Activated CD4-positive, alpha-beta T cell treated with anti-CD3 and anti-CD28 coated beads, Interleukin-2, amount 50 U/mL, for 48 hours (primary cell): ENCODE measurements around the gene KCNQ4.

Experiments
- DNase-seq, 2 experiments: peaks; one replicate each; pipeline ENCODE4 v3.0.0-alpha.2; 2020

KCNQ4 gene

DNA sequence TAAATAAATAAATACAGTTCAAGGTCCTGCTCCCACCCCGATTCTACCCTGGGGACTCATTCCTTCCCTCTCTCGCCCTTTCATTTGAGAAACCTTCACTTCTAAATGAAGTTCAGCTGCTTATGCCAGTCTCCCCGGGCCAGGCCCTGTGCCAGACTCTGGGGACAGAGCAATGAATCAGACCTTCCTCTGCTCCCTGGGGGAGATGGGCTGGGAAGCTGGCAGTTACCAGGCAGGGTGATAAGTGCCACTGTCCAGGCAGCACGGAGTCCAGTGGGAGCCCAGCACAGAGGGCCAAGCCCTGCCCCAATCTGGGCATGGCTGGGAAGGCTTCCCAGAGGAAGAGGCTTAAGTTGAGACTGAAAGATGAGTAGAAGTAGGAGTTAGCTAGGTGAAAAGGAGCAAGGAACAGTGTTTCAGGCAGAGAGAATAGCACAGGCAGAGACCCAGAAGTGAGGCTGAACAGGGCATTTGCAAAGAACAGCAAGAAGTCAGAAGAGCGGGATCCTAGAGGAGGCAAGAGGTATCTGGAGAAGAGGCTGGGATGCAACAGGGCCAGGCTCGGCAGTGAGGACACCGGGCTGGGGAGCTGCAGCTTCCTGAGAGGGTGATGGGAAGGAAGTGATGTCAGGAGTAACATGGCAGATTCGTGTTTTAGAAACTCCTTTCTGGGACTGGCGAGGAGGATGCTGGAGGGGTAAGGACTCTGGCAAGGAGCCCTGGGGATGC is 13.5 kb downstream of the KCNQ4 start:
- no peak for DNase-seq

DNA sequence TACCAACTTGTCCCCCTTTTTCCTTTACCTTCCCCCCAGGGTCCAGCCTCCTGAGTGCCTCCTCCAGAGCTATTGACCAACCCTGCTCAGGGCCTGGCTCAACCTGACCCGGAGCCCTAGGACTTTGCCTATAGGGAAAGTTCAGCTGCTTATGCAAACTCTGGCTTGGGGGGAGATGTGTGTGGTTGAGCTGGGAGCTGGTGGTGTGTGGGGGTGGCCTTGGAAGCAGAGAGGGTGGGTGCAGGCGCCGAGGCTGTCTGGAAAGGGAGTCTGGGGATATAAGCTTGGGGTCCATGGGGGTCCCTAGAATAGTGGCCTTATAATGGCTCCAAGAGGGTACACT is 14.1 kb downstream of the KCNQ4 start:
- DNase-seq, result no peak

DNA sequence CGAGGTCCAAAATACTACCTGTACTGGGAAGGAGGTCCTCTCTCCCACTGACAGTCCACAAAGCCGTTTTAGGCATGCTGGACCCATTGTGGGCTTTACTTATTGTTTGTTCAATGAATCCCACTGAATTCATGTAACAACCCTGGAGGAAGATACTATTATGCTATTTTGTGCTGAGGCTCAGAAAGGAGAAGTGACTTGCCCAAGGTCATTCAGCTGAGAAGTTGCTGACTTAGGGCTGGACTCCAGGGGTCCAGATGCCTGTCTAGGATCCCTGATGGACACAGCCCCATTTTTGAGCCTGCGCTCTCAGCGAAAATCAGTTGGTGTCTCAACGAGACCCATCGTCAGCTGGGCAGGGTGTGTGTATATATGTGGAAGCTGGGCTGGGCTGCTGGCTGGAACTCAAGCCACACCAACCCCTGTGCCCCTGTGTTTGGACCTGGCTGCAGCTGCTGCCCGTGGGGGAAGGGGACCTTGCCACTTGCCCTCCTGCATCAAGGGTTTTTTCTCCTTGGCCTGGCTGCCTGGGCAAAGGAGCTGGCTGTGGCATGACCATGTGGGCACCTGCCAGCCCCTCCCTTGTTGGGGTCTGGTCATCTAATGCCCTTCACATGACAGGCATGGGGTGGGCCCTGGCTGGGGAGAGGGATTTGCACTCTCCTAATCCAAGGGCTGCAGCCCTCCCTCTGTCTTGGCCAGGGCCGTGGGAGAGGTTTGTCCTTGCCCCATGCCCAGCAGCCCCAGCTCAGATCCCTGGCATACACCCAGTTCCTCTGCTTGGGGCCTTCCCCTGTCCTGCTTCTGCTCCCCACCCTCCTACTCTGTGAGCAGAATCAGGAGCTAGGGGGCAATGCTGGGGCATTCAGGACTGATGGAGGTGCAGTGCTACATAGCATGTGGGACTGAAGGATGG is 15.0 kb downstream of the KCNQ4 start:
- no peak for DNase-seq

DNA sequence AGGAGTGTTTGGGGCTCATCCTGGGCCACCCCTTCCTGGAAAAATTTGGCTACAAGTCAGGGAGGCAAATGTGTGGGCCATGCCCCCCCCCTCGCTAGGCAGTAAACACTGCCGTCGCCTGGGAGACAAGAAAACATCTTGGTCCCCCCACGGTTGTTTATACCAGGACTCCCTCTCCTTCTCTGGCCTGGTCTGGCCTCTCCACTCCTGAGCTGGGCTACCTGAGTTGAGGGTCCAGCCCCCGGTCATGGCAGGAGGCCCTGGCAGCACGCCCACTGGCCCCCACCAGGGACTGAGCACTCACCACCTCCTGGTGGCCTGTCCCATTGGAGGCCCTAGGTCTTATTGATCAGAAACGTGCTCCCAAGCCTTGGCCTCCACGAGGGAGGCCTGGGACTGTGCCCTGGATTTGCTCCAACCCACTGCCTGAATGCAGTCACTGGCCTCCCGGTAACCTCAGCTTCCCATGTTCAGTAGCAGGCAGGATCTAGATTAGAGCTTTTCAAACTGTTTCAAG is 15.8 kb downstream of the KCNQ4 start:
- no peak for DNase-seq

DNA sequence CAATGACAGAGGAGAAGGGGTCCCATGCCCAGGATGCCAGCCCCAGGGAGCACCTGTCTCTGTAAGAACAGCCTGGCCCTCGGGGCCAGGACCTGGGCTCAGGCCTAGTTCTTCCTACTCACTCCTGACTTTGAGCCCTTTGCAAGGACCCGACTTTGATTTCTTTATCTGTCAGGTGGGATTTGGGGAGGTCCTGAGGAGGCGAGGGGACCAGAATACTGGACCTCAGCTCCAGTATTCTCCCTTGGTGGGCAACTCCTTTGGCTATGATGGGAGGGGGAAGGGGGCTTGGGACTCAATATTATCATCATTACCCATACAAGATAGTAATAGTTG is 18.1 kb downstream of the KCNQ4 start:
- DNase-seq, result no peak

DNA sequence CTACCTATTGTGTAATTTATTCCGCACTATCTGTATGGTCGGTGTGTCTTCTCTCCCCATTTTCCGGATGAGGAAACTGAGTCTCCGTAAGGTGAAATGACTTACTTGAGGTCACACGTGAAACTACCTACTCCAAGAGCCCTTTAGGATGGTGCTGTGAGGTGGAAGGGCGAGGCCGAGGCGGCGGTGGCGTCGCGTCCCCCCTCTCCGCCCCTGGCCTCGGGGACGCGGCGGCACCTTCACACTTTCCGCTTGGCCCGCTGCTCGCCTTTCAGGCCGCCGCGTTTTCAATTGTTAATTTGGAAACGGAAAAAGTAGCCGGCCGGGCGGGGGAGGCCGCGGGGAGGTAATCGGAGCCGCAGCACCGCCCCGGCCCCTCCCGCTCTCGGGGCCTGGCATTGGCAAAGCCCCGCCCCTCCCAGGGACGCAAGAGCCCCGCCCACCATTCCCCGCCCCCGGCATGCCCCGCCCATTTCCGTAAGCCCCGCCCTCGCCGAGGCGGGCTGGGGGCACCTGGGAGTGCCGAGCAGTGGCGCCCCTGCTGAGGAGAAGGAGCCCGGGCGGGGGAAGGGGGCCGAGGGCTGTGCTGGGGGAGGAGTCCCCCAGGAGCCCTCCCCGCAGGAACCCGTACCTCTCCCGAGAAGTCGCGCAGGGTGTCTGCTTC is 18.6 kb downstream of the KCNQ4 start:
- DNase-seq, result peak; percentile 84 to 86

DNA sequence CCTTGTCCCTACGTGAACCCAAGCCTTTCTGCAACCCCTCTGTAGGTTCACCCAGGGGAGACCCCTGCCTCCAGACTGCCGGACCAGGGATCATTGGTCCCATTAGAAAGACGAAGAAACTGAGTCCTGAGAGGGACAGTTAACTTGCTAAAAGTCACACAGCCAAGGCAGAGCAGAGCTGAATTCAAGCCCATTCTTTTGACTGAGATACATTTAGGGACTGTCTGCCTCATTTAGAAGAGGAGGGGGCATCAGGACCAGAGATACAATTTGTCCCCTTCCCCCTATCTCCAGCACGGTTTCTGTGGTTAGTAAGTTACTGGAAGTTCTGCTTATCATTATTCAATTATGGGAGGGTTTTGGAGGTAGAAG is 19.1 kb downstream of the KCNQ4 start:
- DNase-seq, result no peak

DNA sequence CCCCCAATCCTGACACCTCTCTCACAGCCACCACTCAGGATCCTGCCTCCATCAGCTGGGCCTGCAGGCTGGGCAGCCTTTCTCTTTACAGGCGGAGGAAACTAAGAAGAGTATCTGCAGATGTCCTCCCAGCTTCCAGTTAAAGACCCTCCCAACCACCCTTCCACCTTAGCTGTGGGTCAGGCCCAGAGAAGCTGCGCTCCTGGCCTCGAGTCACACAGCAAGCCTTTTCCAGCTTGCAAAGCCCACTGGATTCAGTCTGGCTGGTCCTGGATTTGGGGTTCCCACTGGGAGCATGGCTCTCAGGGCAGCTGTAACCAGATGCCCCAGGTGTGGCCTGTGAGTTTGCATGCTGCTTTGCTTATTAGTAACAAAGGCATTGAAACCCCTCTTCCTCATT is 19.9 kb downstream of the KCNQ4 start:
- no peak for DNase-seq

DNA sequence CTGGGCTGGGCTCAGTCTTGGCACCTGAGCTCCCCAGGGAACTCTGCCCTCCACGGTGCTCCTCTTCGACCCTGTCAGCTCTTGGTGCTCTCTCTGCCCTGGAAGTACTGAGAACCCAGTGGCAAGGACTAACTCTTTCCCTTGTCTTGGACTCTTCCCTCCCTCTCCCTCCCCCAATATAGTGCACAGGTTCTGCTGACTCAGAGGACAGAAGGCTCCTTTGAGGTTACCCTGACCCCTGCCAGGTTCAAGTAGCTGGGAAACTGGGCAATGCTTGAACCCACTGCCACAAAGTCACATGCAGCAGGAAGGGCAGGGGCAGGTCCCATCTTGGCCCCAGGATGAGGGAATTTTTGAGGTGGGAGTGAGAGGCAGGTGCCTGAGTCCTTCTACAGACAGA is 20.3 kb downstream of the KCNQ4 start:
- no peak for DNase-seq

DNA sequence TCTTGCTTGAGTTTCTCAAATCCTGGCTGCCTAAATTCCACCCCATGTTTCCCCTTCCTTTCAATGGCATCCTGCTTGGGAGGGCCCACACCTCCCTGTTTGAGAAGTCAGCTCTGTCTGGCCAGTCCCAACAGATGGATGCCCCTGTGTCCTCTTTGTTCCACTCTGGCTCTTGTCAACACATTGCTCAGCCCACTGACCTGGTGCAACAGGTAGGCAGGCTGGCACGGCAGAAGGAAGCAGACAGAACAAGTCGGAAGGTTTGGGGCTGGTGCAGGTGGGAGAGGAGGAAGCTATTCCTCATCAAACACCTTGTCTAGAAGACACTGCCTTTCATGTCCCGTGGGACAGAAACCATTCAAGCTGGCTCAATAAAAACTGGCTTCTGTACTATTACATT is 22.7 kb downstream of the KCNQ4 start:
- no peak for DNase-seq

DNA sequence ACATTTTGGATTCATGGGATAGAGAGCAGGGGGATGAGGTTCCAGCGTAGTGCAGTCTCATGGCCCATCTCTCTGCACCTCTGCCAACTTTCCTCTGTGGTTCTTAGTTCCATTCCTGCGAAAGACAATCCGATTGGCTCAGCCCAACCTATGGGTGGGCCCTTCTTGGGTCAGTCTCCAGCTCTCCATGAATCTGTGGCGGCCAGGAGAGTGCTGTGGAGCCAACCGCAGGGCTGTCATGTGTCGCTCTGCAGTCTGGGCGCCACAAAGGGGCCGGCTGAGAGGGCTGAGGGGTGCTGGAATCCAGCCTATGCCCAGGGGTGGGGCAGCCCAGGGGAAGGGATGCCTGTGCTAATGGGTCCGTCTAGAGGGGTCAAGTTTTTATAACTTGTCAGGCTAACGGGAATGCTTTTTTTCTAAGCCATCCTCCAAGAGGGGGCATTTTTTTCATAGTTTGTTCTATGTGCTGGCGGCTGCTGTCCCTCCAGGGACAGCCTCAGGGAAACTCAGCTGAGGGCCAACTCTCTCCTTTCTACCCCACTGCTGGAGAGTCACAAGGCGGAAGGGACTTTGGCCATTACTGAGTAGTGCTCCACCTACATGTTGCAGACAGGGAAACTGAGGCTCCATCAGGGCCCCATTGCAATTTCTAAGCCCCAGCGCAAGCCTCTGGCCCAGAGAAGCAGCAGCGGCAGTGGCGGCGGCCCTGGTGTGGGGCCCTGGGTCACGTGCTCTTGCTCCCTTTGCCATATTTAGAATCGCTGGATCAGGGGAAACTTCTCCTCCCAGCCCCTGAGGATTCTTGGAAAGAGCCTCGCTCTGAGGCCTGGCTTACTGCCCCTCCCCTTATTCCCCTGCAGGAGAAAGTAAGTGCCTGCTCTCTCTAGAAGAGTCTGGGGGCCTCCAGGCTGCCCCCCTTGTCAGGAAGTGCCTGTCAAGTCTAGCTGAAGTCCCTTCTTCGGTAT is 23.4 kb downstream of the KCNQ4 start:
- no peak for DNase-seq

DNA sequence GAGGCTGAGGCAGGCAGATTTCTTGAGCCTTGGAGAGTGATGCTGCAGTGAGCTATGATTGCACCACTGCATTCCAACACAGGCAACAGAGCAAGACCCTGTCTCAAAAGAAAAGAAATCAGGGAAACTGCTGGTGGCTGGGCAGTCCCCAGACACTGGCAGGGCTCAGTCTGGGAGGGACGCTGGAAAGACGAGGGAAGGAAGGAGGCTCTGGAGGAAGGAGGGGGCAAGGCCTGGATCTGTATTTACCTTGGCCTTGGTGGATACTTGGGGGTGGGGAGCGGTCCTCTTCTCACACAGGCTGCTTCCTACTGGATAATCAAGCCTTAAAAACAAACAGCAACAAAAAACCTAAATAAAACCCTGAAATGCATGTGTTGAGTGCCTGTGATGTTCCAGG is 24.4 kb downstream of the KCNQ4 start:
- no peak for DNase-seq

DNA sequence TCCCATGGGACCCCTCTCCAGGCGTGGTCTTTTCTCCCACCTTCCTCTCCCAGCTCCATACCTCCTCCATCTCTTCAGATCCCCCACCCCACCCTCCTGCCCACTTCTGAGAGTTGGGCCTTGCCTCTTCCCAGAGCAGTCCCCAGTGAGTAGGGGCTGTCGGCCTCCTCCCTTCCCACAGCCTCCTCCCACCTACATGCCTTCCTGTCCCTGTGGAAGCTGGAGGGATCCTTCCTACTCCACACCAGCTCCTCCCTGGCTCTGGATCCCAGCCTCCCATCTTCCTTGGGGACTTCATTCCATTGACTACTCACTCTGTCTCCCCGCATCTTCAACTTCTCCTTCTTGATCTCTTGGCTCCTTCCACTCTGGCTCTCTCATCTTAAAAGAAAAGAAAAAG is 24.9 kb downstream of the KCNQ4 start:
- DNase-seq, result no peak

DNA sequence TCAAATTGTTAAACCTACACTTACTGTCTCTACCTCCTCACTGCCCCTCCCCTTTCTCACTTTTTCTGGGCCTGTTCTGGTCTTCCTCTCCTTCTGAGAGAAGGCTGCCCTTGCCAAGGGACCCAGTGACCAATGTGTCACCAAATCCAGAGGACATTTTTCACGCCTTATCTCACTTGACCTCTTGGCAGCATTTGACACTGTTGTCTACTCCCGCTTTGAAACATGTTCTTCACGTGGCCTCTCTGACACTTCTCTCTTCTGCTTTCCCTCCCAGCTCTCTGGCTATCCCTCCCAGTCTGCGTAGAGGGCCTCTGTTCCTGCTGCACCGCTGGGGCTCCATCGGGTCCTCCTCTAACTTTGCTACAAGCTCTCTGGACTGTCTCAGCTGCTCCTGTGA is 25.3 kb downstream of the KCNQ4 start:
- DNase-seq, result no peak

DNA sequence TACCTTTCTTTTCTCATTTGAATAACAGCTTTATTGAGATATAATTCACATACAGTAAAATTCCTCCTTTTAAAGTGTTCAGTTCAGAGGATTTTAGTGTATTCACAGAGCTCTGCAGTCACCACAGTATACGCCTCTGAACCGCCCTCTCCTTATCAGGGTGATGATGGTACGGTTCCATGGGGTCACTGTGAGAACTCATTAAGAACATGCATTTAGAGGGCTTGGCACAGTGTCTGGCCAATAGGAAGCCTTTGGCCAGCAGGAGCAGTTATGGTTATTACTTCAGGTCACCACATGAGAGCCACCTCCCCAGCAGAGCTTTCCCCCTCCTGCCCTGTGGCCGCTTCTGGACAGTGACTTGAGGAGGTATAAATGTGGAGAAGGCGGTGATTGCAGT is 27.3 kb downstream of the KCNQ4 start:
- no peak for DNase-seq

DNA sequence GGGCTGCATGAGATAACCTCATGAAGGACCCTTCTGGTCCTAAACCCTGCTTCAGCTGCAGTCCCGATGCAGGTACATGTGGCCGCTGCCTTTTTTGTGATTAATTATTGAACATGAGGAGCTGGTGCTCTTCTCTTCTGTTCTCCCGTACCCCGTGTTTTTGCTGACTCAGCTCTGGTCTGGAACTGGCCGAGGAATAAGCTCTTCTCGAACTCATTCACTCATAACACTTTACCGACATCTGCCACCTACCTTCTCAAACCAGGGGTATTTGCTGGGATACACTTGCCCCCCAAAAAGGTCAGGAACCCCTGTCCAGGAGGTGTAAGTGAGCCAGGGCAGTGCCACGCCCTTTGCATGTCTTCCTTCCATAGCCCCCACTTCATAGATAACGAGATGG is 31.8 kb downstream of the KCNQ4 start:
- DNase-seq, result no peak

DNA sequence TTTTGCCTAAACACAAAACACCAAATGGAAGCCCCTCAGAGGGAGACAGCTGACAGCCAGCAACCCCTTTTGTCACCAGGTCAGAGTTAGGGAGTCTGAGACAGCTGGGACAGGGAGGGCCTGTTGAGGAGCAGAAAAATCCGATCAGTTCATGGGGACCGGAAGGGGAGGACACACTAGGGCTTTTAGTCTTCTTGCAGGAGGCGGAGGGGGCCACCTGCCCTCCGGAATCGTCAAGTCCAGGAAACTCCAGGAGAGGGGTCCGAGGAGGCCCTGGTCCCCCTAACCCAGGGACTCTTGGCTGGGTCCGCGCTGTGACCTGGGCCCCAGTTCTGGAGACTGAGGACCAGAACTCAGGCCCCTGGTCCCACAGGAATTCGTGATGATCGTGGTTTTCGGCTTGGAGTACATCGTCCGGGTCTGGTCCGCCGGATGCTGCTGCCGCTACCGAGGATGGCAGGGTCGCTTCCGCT is 34.2 kb downstream of the KCNQ4 start:
- DNase-seq, result no peak

DNA sequence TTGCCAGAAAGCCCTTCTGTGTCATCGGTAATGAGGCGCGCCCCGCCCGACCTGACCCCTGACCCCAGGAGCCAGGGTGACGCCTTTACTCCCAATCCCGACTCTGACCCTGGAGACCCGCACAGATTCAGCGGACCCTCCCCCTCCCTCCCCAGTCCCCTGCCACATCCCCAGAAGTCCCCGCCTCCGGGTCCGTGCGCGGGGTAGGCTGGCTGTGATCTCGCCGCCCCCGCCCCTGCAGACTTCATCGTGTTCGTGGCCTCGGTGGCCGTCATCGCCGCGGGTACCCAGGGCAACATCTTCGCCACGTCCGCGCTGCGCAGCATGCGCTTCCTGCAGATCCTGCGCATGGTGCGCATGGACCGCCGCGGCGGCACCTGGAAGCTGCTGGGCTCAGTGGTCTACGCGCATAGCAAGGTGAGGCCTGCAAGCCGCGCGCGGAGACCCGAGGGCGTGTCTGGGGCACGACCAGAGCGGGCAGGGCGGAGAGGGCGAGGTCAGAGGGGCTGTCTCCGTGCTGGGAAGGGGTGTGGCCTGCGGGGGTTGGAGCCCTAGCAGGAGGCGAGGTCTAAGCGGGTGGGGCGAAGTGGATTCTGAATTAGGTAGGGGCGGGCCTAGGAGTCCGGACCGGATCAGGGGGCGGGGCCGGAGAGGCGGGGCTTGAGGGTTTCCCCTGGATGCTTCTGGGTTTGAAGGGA is 34.8 kb downstream of the KCNQ4 start:
- DNase-seq, result peak; percentile 91 to 93

DNA sequence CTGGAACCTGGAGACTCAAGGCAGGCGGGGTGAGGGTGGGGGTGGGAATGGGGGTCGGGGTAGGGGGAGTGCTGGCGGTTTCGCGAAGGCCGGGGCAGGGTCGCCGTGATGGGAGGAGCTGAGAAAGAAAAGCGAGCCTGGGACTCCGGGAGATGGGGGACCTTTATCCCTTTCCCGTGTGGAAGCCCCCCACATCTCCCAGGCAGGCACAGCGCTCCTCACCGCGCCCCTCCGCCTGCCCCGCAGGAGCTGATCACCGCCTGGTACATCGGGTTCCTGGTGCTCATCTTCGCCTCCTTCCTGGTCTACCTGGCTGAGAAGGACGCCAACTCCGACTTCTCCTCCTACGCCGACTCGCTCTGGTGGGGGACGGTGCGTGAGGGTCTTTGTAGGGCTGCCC is 35.5 kb downstream of the KCNQ4 start:
- no peak for DNase-seq

DNA sequence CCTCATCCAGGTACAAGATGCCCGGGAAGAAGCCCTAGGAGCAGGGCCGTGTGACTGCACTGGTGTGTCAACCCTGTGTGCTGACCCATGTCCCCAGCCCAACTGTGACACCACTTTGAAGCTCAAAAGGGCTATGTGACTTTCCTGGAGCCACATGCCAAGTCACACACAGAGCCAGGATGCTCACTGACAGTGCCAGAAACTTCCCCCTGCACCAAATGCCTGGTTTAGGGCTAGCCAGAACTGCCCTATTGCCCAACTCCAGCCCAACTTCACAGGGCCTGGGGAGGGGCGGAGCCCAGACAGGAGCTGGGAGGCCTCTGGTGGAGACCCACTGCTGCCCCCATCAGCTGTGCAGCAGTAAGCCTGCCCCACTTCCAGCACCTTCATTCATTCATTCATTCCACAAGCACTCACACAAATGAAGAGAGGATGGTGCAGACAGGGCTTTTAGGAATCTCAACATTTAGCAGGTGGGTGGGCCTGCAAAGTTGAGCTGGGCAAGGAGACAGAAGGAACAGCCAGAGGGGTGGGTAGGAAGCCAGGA is 36.7 kb downstream of the KCNQ4 start:
- no peak for DNase-seq

DNA sequence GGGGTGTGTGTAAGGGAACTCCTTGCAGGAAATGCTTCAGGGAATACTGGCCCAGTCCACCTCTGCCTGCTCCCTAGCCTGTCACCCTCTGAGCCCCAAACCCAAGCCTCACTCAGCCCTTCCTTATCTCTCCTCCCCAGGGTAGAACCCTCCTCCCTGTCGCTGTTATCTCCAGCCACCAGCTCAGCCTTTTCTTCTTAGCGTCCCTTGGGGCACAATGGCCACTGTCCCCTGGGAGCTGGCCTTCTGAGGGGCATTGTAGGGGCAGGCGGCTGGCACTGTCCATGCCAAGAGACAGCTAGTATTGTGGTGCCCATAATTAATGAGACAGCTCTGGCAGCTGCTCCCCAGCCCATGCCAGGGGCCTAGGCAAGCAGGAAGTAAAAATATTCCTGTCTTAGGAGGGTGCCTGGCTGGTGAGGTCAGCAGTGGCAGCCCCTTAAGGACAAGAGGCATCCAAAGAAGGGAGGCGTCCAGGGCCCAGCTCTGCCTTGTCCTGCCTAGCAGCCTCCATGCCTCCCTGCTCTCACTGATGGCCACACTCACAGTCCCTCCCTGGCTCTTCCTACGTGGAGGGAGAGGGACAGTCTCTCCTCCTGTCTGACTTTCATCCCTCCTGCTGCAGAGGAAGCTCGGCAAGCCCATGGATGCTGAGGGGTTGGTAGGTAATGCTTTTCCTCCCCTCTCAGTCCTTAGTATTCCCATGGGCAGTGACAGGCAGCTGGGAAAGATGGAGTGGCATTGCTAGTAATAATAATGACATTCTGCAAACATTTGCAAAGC is 37.5 kb downstream of the KCNQ4 start:
- no peak for DNase-seq
